D721Med (cell line): ENCODE results near the gene NEURL1.

Experiments used
- DNase-seq: peaks from one replicate; pipeline ENCODE4 v3.0.0; 2011; ENCODE audit warnings: low spot score; ENCODE audit not compliant: insufficient read length
- FAIRE-seq: peaks from 2 replicates; lab custom pipeline; 2011; peaks lifted over from hg19 to GRCh38; lab: Jason Lieb, UNC
- TF ChIP-seq, protein P1 (sequence below): IDR thresholded peaks from 2 replicates; pipeline ENCODE4 v1.5.1; 2012; ENCODE audit warnings: mild to moderate bottlenecking, control low read depth; ENCODE audit not compliant: insufficient read depth; ENCODE audit errors: missing control alignments

Gene NEURL1, protein sequence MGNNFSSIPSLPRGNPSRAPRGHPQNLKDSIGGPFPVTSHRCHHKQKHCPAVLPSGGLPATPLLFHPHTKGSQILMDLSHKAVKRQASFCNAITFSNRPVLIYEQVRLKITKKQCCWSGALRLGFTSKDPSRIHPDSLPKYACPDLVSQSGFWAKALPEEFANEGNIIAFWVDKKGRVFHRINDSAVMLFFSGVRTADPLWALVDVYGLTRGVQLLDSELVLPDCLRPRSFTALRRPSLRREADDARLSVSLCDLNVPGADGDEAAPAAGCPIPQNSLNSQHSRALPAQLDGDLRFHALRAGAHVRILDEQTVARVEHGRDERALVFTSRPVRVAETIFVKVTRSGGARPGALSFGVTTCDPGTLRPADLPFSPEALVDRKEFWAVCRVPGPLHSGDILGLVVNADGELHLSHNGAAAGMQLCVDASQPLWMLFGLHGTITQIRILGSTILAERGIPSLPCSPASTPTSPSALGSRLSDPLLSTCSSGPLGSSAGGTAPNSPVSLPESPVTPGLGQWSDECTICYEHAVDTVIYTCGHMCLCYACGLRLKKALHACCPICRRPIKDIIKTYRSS

DNA sequence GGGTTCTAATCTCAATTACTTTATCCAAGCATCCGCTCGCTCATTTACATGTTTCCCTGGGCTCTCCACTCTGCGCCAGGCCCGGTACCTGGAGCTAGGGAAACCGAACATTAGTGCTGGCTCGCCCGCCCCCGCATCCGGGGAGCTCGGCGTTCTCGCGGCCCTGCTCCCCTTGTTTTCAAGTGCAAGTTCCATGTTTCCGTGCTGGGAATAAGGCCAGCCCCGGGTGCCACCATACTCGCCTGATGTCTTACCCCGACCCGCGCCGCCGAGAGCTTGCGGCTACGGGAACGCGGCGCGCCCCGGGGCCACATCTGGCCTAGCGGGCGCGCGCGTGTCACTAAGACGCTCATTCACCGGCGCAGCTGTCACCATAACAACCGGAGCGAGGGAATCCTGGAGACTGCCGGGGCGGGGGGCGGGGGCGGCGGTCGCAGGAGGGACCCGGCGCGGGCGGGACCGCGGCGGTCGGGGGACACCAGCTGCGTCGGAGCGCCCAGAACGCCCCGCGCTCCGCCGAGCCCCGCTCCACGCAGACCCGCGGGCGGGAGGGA is at the start of gene NEURL1:
Gene NEURL1, plus strand, starts transcription at position 344 of the 554 bp plus-strand sequence. CDS start 683 bp downstream, outside the sequence.
- FAIRE-seq (no peak), DNase-seq (peak; percentile 41)
- TF ChIP-seq, protein P1, sequence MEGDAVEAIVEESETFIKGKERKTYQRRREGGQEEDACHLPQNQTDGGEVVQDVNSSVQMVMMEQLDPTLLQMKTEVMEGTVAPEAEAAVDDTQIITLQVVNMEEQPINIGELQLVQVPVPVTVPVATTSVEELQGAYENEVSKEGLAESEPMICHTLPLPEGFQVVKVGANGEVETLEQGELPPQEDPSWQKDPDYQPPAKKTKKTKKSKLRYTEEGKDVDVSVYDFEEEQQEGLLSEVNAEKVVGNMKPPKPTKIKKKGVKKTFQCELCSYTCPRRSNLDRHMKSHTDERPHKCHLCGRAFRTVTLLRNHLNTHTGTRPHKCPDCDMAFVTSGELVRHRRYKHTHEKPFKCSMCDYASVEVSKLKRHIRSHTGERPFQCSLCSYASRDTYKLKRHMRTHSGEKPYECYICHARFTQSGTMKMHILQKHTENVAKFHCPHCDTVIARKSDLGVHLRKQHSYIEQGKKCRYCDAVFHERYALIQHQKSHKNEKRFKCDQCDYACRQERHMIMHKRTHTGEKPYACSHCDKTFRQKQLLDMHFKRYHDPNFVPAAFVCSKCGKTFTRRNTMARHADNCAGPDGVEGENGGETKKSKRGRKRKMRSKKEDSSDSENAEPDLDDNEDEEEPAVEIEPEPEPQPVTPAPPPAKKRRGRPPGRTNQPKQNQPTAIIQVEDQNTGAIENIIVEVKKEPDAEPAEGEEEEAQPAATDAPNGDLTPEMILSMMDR = no peak

DNA sequence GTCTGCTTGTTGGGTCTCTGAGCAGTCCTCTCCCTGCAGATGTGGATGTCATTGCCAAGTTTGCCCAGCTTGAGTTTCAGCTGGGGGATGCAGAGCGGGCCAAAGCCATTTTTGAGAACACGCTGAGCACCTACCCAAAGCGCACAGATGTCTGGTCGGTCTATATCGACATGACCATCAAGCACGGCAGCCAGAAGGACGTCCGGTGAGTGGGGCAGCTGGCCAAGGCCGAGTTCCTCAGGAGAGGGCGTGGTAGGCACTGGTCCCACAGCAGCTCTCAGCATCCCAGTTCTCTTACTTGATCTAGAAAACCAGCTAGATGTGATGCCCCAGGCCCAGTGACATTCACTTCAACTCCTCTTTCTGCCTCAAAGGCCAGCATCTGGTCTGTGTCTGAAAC is 49.0 kb upstream of the NEURL1 start:
- TF ChIP-seq, protein P1 = no peak
- no peak for FAIRE-seq

DNA sequence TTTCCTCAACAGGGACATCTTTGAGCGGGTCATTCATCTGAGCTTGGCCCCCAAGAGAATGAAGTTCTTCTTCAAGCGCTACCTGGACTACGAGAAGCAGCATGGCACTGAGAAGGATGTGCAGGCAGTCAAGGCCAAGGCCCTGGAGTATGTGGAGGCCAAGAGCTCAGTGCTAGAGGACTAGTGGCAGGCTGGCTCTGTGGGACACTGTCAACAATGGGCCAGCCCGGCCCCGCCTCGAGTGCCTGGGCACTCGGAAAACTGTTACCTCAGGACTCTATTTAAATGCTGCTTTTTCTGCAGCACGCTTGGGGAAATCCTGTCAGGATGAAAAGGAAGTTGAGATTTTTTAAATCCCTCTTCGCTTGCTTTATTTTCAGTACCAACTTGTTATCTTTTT is 48.1 kb upstream of the NEURL1 start:
- TF ChIP-seq, protein P1 = no peak
- FAIRE-seq = no peak
- no peak for DNase-seq

More for the DNA sequence above, 49.0 kb upstream of the NEURL1 start:
- DNase-seq = no peak

DNA sequence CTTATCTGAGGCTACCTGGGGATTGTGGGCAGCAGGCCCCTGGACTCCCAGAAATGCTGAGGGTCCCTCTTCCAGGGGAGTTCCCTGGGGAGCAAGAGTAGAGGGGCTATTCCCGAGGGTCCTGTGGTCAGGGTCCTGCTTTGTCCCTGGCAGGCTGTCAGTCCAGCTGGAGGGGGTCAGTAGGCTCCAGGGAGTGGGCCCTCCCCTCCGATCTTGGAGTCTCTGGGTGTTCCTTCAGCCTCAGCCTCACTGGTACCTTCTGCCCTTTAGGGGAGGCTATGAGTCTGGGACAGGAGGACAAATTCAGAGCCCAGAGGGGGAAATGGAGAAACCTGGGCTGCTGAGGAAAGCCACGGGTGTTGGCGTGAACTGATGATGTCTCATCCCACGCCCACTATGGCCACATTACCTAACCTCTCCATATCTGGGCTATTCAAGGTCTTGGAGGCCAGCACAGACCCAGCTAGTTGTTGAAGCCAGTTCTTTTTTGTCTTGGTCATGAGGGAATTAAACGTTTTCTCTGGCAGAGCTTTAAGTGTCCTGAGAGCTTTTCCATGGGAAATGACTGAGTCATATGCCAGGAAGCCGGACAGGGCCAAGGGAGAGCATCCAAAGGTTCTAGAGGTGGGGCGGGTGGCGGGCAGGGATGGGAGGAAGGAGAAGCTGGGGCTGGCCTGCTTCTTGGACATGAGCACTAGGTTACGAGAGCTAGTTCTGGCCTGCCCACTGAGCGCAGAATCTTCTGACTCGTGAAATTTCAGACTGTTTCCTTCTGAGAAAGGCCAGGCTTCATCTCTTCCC is 47.5 kb upstream of the NEURL1 start:
- no peak for DNase-seq
- TF ChIP-seq, protein P1 = no peak
- no peak for FAIRE-seq

DNA sequence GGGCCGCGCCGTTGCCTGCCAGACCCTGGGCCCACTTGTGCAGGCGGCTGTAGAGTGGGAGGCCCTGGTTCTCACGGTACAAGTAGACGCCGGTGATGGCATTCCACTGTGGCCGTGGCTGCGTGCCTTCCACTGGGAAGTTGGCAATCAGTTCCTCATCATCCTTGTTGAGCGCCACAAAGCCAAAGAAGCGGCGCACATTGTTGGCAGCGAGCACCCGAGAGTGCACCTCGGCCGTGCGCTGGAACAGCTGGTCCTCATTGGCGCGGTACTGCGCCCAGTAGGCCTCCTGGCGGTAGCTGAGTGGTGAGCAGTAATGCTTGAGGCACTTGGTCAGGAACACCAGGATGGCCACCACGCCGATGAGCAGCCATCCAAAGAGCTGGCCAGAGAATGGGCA is 46.3 kb upstream of the NEURL1 start:
- DNase-seq = no peak
- TF ChIP-seq, protein P1 = no peak
- no peak for FAIRE-seq

DNA sequence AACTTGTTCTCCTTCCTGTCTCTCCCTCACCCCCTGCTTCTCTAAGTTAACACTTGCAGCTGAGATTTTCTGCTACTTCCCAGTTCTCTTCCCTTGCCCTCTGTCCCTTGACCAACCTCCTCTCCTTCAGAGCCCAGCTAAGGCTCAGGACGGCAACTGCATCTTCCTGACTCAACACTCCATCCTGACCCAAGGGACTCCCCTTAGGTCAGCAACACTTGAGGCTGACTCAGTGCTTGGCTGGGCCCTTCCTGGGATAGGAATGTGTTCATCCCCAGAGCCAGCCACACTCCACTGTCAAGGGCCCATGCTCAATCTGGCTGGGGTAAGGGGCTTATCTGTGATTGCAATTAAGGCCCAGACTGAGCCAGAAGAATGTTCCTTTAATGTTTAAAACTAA is 44.8 kb upstream of the NEURL1 start:
- TF ChIP-seq, protein P1 = no peak
- DNase-seq (no peak), FAIRE-seq (no peak)
